ENCODE results near the gene TTYH2.

- TF ChIP-seq CTCF (IDR thresholded peaks at IDR 0.05) (no peak), POLR2A (IDR thresholded peaks at IDR 0.05) (no peak)
Measured at GRCh38 chr17:74297941-74298340, 84.6 kb downstream of the TTYH2 start.
